ENCODE data around the gene RCHY1.

RCHY1 gene

DNA sequence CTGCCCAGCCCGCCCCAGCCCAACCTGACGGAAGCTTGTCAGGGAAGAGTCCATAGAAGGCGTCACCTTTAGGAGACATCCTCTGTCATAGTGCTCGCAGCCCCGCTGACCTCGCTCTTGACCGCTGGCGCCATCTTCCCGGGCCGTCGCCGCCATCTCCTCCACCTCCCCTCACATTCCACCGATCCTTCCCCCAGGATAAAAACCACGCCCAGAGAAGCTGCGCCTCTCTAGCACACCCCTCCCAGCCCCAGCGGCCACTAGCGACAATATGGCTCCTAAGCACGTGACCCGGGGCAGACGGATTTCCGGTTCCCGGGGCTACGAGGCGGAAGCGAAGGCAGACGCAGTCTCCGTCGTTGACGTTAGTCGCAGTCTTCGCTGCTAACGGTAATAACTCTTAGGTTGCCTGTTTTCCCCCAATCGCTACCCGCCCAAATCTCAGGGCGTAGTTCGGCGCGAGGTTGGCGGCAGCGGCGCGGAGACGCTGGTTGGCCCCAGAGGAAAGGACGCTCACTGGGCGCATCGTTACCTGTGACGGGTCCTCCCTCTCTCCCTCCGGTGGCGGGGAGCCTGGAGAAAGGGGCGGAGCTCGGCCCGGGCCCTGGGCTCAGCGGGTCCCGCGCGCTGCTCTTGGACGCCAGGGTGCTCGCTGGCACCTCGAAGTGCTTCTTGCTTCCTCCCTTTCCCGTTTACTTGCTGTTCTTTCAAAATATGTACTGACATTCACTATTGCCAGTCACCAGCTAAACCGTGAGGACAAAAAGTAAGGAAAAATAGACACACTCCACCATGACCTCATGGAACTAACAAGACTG, at the start of gene RCHY1, which contains the start of gene THAP6:
RCHY1 (minus strand) TSS at position 273 of the 818 bp plus-strand sequence; CDS start at position 156, 117 bp downstream.
THAP6 (plus strand) TSS at position 343 of the 818 bp plus-strand sequence. CDS start 980 bp downstream, outside the sequence.
- peak; percentile 94 for DNase-seq
- Histone ChIP-seq H3K4me1 (ENCODE audit: insufficient read depth, low read length) (peaks cover 61% of the 10 kb centered on the region), H3K4me2 (ENCODE audit: insufficient read depth, low read length) (peak within 1 kb of the TSS; percentile 95), H3K4me3 (ENCODE audit: low read depth in 1 of 2, low read length in 2 of 2) (peak within 1 kb of the TSS; percentile 91 to 95), H3K79me2 (ENCODE audit: insufficient read depth, low read length) (peaks cover 64% of the 10 kb centered on the region), H3K9ac (ENCODE audit: low read depth, low read length) (peak within 1 kb of the TSS; percentile 74), H4K20me1 (ENCODE audit: insufficient read depth, low read length) (no peaks in the 10 kb centered on the region), H2AFZ (ENCODE audit: low read depth, low read length) (peak within 1 kb of the TSS; percentile 80), H3K27ac (ENCODE audit: low read length) (peak within 1 kb of the TSS; percentile 92), H3K36me3 (ENCODE audit: insufficient read depth, low read length) (peaks cover 23% of the 10 kb centered on the region), H3K27me3 (ENCODE audit: insufficient read depth, low read length, poor library complexity) (no peaks in the 10 kb centered on the region), H3K9me3 (ENCODE audit: insufficient read depth, low read length, severe bottlenecking) (no peaks in the 10 kb centered on the region)
- TF ChIP-seq, protein P1, sequence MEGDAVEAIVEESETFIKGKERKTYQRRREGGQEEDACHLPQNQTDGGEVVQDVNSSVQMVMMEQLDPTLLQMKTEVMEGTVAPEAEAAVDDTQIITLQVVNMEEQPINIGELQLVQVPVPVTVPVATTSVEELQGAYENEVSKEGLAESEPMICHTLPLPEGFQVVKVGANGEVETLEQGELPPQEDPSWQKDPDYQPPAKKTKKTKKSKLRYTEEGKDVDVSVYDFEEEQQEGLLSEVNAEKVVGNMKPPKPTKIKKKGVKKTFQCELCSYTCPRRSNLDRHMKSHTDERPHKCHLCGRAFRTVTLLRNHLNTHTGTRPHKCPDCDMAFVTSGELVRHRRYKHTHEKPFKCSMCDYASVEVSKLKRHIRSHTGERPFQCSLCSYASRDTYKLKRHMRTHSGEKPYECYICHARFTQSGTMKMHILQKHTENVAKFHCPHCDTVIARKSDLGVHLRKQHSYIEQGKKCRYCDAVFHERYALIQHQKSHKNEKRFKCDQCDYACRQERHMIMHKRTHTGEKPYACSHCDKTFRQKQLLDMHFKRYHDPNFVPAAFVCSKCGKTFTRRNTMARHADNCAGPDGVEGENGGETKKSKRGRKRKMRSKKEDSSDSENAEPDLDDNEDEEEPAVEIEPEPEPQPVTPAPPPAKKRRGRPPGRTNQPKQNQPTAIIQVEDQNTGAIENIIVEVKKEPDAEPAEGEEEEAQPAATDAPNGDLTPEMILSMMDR (IDR thresholded peaks at IDR 0.05; ENCODE audit: borderline replicate concordance, extremely low read depth, low read length, poor library complexity, severe bottlenecking) = no peak
- ATAC-seq (ENCODE audit: insufficient read depth, low read depth) = peak; percentile 93

DNA sequence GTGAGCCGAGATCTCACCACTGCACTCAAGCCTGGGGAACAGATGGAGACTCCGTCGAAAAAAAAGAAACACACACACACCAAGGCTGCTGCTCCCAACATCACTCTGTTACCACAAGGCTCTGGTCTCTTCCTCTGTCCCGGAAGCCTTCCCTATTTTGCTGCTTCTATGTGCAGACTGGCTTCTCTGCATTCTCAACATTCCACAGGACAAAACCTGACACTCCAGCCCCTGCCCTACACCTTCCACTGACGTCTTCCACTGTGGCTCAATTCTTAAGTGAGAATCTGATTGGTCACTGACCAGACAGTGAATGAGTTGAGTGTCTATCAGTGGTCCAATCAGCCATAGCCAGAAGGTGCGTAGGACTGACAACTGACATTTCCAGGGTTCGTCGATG, 47.6 kb upstream of the RCHY1 start:
- H3K9me3 ChIP-seq (ENCODE audit: insufficient read depth, low read length, severe bottlenecking) = no peaks in the 10 kb centered on the region
- H3K9ac ChIP-seq (ENCODE audit: low read depth, low read length) = no peak overlapping the region
- H3K36me3 ChIP-seq (ENCODE audit: insufficient read depth, low read length) = no peaks in the 10 kb centered on the region
- H3K79me2 ChIP-seq (ENCODE audit: insufficient read depth, low read length) = no peaks in the 10 kb centered on the region
- ATAC-seq (ENCODE audit: insufficient read depth, low read depth) = no peak
- no peak overlapping the region for H3K4me2 ChIP-seq (ENCODE audit: insufficient read depth, low read length)
- TF ChIP-seq, protein P1 (IDR thresholded peaks at IDR 0.05; ENCODE audit: borderline replicate concordance, extremely low read depth, low read length, poor library complexity, severe bottlenecking) = no peak
- no peak for TF ChIP-seq EZH2 (IDR thresholded peaks at IDR 0.05; ENCODE audit: borderline replicate concordance, low read depth, low read length, severe bottlenecking)
- H2AFZ ChIP-seq (ENCODE audit: low read depth, low read length) = no peak overlapping the region
- no peak for DNase-seq
- no peak overlapping the region for H3K27ac ChIP-seq (ENCODE audit: low read length)
- no peaks in the 10 kb centered on the region for H3K4me1 ChIP-seq (ENCODE audit: insufficient read depth, low read length)
- no peak overlapping the region for H3K4me3 ChIP-seq (ENCODE audit: low read depth in 1 of 2, low read length in 2 of 2)
- no peaks in the 10 kb centered on the region for H3K27me3 ChIP-seq (ENCODE audit: insufficient read depth, low read length, poor library complexity)
- no peaks in the 10 kb centered on the region for H4K20me1 ChIP-seq (ENCODE audit: insufficient read depth, low read length)

DNA sequence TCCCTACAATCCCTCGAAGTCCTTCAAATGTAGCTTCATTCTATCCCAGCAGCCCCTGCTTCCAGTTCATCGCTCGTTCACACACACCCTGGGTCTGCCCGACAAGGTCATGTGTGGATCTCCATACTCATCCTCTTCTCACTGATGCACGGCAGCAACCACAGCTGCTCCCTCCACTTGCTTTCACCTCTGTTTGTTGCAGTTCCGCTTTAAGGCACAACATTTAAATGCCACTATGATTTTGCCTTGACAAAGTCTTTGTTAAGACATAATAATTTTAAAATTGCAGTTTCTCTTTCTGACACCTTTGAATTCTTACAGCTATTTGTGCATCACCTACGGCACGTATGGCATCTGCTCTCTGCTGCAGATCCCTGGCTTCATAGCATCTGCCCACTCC, 43.5 kb upstream of the RCHY1 start:
- ATAC-seq (ENCODE audit: insufficient read depth, low read depth) = no peak
- Histone ChIP-seq H3K4me1 (ENCODE audit: insufficient read depth, low read length) (no peaks in the 10 kb centered on the region), H3K27ac (ENCODE audit: low read length) (no peak overlapping the region), H3K4me2 (ENCODE audit: insufficient read depth, low read length) (no peak overlapping the region), H3K9ac (ENCODE audit: low read depth, low read length) (no peak overlapping the region), H3K4me3 (ENCODE audit: low read depth in 1 of 2, low read length in 2 of 2) (no peak overlapping the region), H3K79me2 (ENCODE audit: insufficient read depth, low read length) (no peaks in the 10 kb centered on the region), H3K36me3 (ENCODE audit: insufficient read depth, low read length) (no peaks in the 10 kb centered on the region), H3K9me3 (ENCODE audit: insufficient read depth, low read length, severe bottlenecking) (no peaks in the 10 kb centered on the region), H4K20me1 (ENCODE audit: insufficient read depth, low read length) (no peaks in the 10 kb centered on the region), H3K27me3 (ENCODE audit: insufficient read depth, low read length, poor library complexity) (no peaks in the 10 kb centered on the region), H2AFZ (ENCODE audit: low read depth, low read length) (no peak overlapping the region)
- no peak for TF ChIP-seq EZH2 (IDR thresholded peaks at IDR 0.05; ENCODE audit: borderline replicate concordance, low read depth, low read length, severe bottlenecking)
- TF ChIP-seq, protein P1 (IDR thresholded peaks at IDR 0.05; ENCODE audit: borderline replicate concordance, extremely low read depth, low read length, poor library complexity, severe bottlenecking) = no peak
- DNase-seq = no peak
